ENCODE measurements around the gene DAAM2. TPM values are rescaled to one million over a fixed set of nuclear protein-coding genes. Genes with fewer than 3 reads are reported as not detected.

Gene DAAM2
- total and polyA plus RNA-seq, 2 of the 8 experiments (the other 6 are each of a cell fraction or from before 2014, with no cell fraction given): 1.5 to 2.9 TPM

DNA sequence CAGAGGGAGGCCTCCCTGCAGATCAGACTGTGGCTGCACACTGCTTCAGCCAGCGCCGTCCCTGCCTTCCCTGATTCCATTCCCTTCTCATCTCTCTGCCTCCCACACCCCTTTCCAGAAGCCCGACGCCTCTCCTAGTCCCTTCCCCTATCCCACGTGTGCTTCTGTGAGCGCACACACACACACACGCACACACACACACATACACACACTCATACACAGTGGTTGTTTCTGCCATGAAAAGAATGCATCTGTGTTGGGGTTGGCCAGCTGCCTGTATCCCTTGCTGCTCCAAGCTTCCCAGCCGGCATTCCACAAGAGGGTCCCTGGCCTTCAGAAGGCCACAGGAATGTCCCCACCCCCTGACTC is 90.3 kb downstream of the DAAM2 start:
- 82% methylated on average over 8 of the region's 8 CpGs; no CpG with 5 or more reads in 1 of the 2 experiments for WGBS, 2 experiments (ENCODE audit: extremely low coverage in 1 of 2, insufficient coverage in 1 of 2, insufficient read length in 1 of 2, insufficient replicate concordance in 2 of 2, low coverage in 1 of 2, low lambda C conversion rate in 2 of 2, missing lambda C conversion rate in 1 of 2)
- Histone ChIP-seq H2AFZ (ENCODE audit: low read length) (no peak overlapping the region), H2BK120ac (replicated peaks; ENCODE audit: low read depth, low read length) (no peak overlapping the region), H3K27ac (ENCODE audit: low read depth, low read length) (no peak overlapping the region), H3K27me3 (replicated peaks in 1 of 4; ENCODE audit: control insufficient read depth in 3 of 4, extremely low read depth in 1 of 4, insufficient read depth in 3 of 4, low read length in 3 of 4) (no peaks in the 10 kb centered on the region), H3K4me1 (replicated peaks in 1 of 4; ENCODE audit: control insufficient read depth in 3 of 4, insufficient read depth in 4 of 4, low read length in 3 of 4) (no peaks in the 10 kb centered on the region), H3K23me2 (ENCODE audit: low read depth, low read length) (0 out of 2 replicates have a peak, but pooled peaks cover 2% of the 10 kb centered on the region), H2BK12ac (ENCODE audit: low read depth, low read length) (no peak overlapping the region), H3K9me3 (ENCODE audit: insufficient read depth in 2 of 2, low read depth in 1 of 2, low read length in 1 of 2) (no peaks in the 10 kb centered on the region), H2BK15ac (ENCODE audit: low read length) (no peak overlapping the region), H2AK5ac (ENCODE audit: low read depth, low read length) (no peak overlapping the region), H3K36me3 (ENCODE audit: control insufficient read depth in 2 of 4, insufficient read depth in 4 of 4, low read length in 3 of 4) (no peaks in the 10 kb centered on the region), H4K8ac (ENCODE audit: extremely low read depth, insufficient read depth, low read length) (no peak overlapping the region), H4K91ac (replicated peaks; ENCODE audit: insufficient read length, low read length) (no peak overlapping the region), H4K5ac (ENCODE audit: insufficient read length, low read depth, low read length) (no peak overlapping the region), H3K18ac (ENCODE audit: extremely low read depth, low read length) (no peak overlapping the region), H3K4ac (replicated peaks; ENCODE audit: insufficient read length, low read depth, low read length) (no peak overlapping the region), H3K9ac (replicated peaks in 1 of 4; ENCODE audit: extremely low read depth in 1 of 4, low read depth in 3 of 4, low read length in 3 of 4) (no peak overlapping the region), H3K79me1 (ENCODE audit: low read depth, low read length) (no peaks in the 10 kb centered on the region), H3K14ac (ENCODE audit: insufficient read length) (no peak overlapping the region), H3K56ac (replicated peaks; ENCODE audit: insufficient read length, low read depth, low read length) (no peak overlapping the region), H3K4me3 (ENCODE audit: extremely low read depth in 1 of 4, insufficient read depth in 2 of 4, low read depth in 3 of 4, low read length in 4 of 4) (no peak overlapping the region), H4K20me1 (replicated peaks in 1 of 2; ENCODE audit: control insufficient read depth in 1 of 2, insufficient read depth in 2 of 2, low read length in 2 of 2) (no peaks in the 10 kb centered on the region), H2BK5ac (ENCODE audit: low read depth, low read length) (no peak overlapping the region), H3K79me2 (ENCODE audit: control insufficient read depth in 1 of 2, insufficient read depth in 2 of 2, low read length in 2 of 2) (no peaks in the 10 kb centered on the region), H3K4me2 (ENCODE audit: insufficient read depth in 1 of 2, low read depth in 2 of 2, low read length in 2 of 2) (no peak overlapping the region), H3K23ac (ENCODE audit: insufficient read length) (no peak overlapping the region), H2BK20ac (ENCODE audit: low read length) (no peak overlapping the region)
- TF ChIP-seq JUN (IDR thresholded peaks at IDR 0.05; ENCODE audit: low read depth, low read length) (no peak), SIN3A (conservative IDR thresholded peaks at IDR 0.05 in 1 of 2, IDR thresholded peaks at IDR 0.05 in 1 of 2; ENCODE audit: low read depth in 1 of 2, low read length in 2 of 2) (no peak), CBX5 (IDR thresholded peaks at IDR 0.05; ENCODE audit: low read depth, low read length) (no peak), RXRA (IDR thresholded peaks at IDR 0.05; ENCODE audit: insufficient read depth, low read depth, low read length) (no peak), RFX5 (IDR thresholded peaks at IDR 0.05; ENCODE audit: borderline replicate concordance, low read depth, low read length) (no peak), SP2 (IDR thresholded peaks at IDR 0.05; ENCODE audit: low read length) (no peak)
- POLR2A ChIA-PET (ENCODE audit: partially characterized antibody): no interaction called here
- FAIRE-seq: no peak
- no peak for DNase-seq (ENCODE audit: low read depth in 1 of 2, low spot score in 2 of 2)
- CTCF ChIA-PET (ENCODE audit: partially characterized antibody): interaction anchor here (0.6 to 15.7 kb wide), 5 partner anchors 8 to 404 kb away, joined by 3 to 135 read pairs (median 3); no protein-coding TSS in a partner anchor
